NCI-H1092 treated with DMSO at 0.1 percent for 48 hours (cell line): ENCODE measurements around the gene ERBB4.

Experiments
- DNase-seq: peaks from one replicate; lab custom pipeline; 2025; lab: John Stamatoyannopoulos, UW

Gene ERBB4

GRCh38 chr2:212083492-212083891 is 455.1 kb downstream of the ERBB4 start:
- DNase-seq = no peak

- no peak for DNase-seq
Observed at GRCh38 chr2:212078103-212078502, 460.5 kb downstream of the ERBB4 start.

GRCh38 chr2:212076456-212076855 is 462.1 kb downstream of the ERBB4 start:
- no peak for DNase-seq

GRCh38 chr2:212073360-212073759 is 465.2 kb downstream of the ERBB4 start:
- no peak for DNase-seq

- DNase-seq = no peak
Observed at GRCh38 chr2:212066546-212066945, 472.1 kb downstream of the ERBB4 start.

GRCh38 chr2:212064318-212064717 is 474.3 kb downstream of the ERBB4 start:
- DNase-seq = no peak

GRCh38 chr2:212052412-212053159 is 486.0 kb downstream of the ERBB4 start:
- DNase-seq = no peak

- no peak for DNase-seq
Observed at GRCh38 chr2:212050871-212051270, 487.7 kb downstream of the ERBB4 start.

- DNase-seq = no peak
Observed at GRCh38 chr2:212042562-212042961, 496.0 kb downstream of the ERBB4 start.

GRCh38 chr2:212037062-212037461 is 501.5 kb downstream of the ERBB4 start:
- no peak for DNase-seq

- no peak for DNase-seq
Observed at GRCh38 chr2:212034841-212035585, 503.6 kb downstream of the ERBB4 start.

- DNase-seq = no peak
Observed at GRCh38 chr2:212033888-212034287, 504.7 kb downstream of the ERBB4 start.

- DNase-seq = no peak
Observed at GRCh38 chr2:212032536-212033219, 505.9 kb downstream of the ERBB4 start.

GRCh38 chr2:212032032-212032431 is 506.6 kb downstream of the ERBB4 start:
- DNase-seq = no peak

GRCh38 chr2:212030709-212031108 is 507.9 kb downstream of the ERBB4 start:
- DNase-seq = no peak

- DNase-seq = no peak
Observed at GRCh38 chr2:212028798-212029394, 509.7 kb downstream of the ERBB4 start.

GRCh38 chr2:212027681-212028628 is 510.6 kb downstream of the ERBB4 start:
- DNase-seq = no peak

- DNase-seq = no peak
Observed at GRCh38 chr2:212024040-212024439, 514.6 kb downstream of the ERBB4 start.

- no peak for DNase-seq
Observed at GRCh38 chr2:212022966-212023365, 515.6 kb downstream of the ERBB4 start.

- DNase-seq = no peak
Observed at GRCh38 chr2:212021947-212022346, 516.7 kb downstream of the ERBB4 start.

- no peak for DNase-seq
Observed at GRCh38 chr2:212015588-212015987, 523.0 kb downstream of the ERBB4 start.
